ENCODE measurements around the gene COL17A1.

The COL17A1 gene

DNA sequence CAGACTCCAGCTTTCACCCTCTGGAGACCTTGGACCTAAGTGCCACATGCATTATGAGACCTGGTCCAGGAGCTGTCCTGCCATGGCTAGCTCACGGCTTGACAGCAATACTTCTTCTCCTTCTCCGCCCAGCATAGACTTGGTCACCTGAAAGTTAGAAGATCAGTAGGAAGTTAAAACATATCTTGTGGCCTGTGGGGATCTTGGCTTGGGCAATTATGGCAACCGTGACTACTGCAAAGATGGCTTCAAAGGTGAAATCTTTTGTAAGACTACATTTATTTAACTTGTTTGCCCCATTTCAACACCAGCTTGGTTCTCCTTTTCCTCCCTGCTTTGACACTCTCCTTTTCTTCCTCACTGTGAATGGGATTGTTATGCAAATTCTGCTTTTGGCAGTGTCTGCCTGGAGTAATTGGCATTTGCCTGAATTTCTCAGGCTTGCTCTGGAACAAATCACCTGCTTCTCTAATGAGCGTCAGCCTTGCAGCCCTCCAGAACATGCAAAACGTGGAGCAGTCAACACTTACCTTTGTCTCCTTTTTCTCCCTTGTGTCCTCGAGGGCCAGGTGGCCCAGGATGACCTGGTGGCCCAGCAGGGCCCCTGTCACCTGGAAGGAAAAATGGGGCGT lies 53.4 kb downstream of the COL17A1 start:
- no peak for DNase-seq

DNA sequence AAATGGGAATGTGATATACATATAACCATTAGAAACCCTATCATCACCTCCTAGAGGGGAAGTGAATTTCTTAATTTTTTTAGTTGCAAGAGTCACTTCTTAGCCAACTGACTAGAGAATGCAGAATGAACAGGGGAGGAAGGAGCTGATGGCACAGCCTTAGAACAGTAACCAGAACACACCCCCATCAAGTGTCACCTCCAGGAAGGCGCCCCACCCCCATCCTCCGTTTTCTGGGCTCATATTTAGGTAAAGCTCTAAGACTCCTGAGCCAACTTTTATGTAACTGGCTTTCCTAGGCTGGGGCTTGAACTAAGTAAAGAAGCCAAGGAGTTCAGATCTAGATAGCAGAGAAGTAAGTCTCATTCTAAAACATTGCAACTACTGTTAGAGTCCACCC lies 54.0 kb downstream of the COL17A1 start:
- no peak for DNase-seq

DNA sequence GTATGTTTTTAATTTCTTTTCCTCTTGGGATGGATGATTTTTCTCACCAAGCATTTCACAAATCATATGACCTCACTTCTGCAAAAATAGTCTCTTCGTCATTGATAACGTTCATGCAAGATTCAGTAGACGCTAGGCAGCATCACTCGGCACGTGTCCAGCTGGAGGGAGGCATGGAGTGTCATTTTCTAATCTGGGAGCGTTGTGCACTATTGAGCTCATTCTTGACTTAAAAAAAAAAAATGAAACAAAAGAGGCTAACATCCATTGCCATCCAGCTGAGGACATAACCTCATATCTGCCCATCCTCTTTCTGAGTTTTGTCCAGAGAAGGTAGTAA lies 56.2 kb downstream of the COL17A1 start:
- DNase-seq: no peak

DNA sequence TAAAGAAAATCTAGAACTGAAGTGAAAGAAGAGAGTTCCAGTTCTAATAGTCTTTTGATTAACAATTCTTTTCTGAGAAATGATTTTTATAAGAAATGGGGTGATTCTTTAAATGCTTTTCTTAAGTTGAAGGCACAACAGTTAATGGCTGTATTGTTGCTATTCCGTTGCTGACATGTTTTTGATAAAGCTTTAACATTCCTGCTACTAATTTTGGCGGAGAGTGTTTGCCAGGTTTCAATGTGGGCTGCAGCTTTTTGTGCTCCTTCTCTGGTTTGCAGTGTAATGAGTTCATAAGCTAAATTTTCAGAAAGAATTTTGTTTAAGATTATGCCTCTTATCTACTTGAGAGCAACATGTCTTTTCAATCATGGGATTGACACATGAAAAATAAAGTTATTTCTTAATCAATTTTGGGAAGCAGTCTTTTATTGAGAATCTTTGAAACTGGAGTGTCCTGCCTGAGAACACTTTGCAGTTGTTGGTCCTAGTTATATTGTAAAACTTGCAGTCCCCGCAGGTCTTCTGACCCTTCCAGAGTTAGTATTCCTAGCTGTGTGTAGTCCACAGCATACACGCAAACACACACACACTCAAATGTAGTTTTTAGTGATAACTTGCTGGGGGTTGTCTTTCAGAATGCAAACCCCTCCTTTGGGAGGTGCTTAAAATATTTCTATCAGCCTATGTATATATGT lies 56.7 kb downstream of the COL17A1 start:
- DNase-seq: no peak

DNA sequence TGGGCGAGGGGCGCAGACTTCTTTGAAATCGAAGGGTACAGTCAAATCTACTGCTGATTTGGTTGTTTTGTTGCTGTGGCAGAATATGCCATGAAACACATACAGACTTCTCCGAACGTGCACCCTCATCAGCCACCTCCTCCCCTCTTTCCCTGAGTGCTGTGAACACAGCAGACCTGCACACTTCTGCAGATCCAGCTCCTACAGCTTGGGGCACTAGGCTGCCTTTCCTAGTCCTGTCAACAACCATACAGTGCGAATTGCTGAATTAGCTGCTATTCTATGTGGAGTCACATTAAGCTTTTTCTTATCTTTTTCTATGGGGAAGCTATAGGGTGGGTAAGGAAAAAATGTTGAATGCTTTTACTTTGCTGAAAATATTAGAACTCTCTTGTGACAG lies 57.5 kb downstream of the COL17A1 start:
- DNase-seq: no peak

DNA sequence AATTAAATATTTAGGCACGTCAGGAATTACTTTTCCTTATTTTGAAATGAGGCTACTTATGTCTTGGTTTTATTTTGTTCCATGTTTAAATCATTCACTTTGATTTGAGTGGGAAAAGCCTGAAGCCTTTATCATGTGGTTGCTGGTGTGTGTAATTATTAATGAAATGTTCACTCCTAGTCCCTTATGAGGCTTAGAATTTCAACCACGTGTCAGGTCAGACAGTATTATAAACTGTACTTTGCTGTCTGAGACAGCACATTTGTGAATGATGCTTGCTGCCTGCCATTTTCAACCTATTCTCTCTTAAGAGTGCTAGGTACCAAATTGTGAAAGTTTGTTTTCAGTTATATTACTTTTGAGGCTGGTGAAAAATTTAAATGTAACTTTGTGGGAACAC lies 58.9 kb downstream of the COL17A1 start:
- no peak for DNase-seq

DNA sequence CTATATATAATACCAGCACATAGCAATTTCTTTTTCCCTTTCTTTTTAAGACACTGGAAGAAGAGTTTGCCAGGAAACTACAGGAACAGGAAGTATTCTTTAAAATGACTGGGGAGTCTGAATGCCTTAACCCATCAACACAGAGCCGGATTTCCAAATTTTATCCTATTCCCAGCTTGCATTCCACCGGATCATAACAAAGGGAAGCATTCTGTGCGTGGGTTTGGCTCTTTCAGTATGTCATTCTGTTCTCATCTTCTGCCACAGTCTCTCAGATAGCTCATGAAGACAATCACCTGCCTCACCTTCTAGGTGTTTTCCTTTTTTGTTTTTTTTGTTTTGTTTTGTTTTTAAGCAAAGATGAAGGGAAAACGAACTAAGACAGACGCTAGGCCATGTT lies 60.2 kb downstream of the COL17A1 start:
- no peak for DNase-seq

DNA sequence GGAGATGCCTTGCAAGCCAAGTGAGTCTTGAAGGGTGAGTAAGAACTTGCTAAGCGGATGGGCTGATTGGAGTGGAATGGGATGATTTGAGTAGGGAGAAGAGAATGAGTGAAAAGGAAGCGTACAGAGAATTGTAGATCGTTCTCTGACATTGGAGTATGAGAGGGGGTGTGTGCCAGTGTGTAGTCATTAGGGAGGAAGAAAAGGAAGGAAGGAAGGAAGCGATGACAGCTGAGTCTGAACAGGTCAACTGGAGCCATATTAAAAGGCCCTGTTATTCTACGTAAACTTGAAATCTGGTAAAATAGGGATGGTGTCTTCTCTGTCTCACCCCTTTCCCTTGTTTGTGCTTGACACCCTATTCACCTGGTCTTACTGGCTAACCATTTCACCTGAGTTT lies 63.7 kb downstream of the COL17A1 start:
- no peak for DNase-seq

DNA sequence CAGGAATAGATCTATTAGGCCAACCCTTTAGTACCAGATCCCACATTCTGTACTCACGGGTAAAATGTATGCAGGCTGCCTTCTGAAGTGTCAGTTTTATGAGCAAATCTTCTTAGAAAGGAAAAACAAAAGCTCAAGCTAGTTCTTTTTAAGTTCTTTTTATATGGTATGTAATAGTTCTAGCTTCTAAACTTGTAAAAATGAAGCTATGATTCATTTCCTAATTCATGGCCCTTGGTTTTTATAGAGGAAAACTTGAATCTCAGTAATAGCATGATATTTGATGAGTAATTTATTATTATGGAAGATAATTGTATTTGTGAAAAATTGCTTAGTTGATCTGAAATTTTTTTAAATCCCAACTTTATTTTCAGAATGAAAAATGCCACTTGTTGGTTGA lies 64.4 kb downstream of the COL17A1 start:
- DNase-seq: no peak

DNA sequence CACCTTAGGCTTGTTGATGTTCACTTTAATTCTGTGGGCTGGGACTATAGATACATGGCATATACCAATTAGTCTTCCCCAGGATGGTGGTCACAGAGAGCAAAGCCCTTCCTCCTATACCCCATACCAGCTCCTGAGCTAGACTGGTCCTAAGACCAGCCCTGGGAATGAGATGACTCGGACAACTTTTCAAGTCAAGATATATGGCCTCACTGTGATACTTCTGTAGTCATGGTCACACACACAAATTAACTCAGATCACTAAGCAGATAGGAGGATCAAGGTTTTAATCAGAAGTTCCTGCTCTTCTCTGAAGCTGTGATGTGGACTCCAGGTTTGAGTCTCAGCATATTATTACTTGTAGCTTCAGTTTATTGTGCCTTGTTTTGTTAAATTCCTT lies 65.7 kb downstream of the COL17A1 start:
- DNase-seq: no peak

DNA sequence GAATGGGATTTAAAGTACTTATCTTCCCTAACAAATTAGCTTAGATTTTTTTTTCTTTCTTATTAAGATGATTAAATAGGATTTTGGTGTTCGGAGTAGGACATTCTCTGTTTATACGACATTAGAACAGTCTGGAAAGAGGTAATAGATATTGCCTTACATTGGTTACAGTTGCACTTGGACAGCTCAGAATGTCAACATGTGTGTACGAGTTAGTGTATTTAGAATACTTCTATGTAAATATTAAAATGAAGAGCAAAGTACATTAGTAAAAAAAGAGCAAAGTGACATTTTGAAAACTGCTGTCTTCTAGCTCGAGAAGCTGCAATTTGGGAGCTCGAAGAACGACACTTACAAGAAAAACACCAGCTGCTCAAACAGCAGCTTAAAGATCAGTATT lies 67.2 kb downstream of the COL17A1 start:
- DNase-seq: no peak

DNA sequence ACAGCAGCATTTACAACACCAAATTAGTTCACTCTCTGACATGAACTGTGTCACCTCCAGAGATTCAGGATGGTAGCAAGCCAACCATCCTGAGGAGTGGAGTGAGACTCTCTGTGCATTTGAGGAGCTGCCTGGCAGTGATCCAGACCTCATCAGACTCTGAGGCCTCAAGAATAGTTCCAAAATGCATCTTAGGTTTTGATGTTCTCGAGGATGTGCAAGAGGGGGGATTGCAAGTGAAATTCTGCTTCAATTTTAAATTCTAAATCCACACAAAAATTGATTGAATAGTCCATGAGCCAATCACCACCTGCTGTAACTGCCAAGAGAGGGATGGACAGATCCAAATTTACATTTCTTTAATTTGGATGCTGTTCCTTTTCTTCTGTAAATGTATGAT lies 69.0 kb downstream of the COL17A1 start:
- DNase-seq: no peak

DNA sequence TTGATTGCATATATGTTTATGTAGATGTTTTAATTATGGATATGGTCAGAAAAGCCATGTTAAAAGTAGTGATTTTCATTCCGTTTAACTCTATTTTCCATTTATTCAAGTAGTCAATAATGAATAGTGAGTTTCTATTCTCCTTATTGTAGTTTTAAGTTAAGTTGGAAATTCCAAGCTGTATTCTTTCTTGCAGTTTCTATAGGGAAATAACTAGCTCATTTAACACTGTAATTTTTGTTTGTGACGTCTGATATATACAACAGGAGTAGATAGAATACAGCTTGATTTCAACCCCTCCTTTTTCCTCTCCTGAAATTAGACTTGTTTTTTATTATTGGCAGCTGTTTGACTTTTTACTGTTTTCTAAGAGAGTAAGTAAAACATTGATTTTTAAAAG lies 71.5 kb downstream of the COL17A1 start:
- DNase-seq: no peak

DNA sequence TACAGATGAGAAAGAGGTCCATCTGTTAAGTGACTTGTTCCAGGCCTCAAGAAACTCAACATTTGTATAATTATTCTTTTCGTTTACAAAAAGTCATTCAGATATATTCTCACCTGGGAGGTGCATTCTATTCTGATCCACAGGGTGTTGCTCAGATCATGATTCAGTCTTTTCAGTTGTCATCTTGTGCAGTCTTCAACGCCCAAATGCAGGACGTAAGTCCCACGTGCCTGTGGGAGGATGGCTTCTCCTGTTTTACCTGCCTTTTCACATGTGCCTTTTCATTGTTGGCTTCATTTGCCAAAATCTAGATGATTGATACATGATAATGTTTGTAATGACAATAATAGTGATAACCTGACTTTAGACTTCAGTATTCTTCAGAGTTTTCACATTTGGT lies 72.2 kb downstream of the COL17A1 start:
- no peak for DNase-seq

DNA sequence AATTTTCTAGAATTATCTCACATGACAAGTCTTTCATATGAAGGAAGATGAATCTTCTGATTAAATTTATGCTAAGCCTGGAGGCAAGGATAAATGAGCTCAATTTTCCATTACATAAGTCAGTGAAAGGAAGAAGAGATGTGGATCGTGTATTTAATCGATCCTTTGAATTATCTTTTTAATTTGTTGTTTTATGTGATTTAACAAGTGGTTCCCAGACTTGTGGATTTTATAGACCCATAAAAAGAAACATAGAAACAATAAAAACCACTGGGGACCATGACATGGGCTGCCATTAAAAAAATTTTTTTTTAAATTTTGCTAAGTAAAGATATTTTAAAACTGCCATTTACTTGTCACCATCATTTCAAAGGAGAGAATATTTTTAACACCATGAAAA lies 73.8 kb downstream of the COL17A1 start:
- no peak for DNase-seq

DNA sequence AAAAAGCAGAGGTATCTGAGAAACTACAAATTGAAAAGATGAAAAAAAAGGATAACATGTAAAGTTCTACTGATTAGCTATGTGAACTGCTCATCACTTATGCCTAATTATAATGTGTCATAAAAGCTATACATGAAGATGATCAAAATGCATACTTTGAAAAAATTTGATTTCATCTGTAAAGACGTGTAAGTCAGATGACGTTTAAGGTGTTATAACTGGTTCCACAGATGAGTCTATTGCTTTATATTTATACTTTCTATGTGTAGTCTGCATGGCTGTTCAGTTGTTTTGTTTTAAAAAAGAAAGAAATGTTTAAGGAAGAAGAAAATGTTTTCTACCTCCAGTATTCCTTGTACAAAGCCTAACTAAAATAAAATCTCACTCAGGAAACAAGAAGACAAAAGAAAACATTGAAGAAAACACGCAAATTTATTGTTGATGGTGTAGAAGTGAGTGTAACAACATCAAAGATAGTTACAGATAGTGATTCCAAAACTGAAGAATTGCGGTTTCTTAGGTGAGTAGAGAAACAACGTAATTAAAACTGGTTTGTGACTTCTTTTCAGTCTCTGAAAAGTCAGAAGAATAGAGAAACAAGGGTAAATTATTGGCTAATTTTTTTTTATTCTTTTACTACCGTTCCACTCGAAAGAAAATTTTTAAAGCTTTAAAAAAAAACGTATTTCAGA lies 80.4 kb downstream of the COL17A1 start:
- DNase-seq: no peak

DNA sequence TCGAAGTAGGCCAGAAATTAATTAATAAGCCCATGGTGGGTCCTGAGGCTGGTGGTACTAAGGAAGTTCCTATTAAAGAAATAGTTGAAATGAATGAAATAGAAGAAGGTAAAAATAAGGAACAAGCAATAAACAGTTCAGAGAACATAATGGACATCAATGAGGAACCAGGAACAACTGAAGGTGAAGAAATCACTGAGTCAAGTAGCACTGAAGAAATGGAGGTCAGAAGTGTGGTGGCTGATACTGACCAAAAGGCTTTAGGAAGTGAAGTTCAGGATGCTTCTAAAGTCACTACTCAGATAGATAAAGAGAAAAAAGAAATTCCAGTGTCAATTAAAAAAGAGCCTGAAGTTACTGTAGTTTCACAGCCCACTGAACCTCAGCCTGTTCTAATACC lies 82.8 kb downstream of the COL17A1 start:
- no peak for DNase-seq

DNA sequence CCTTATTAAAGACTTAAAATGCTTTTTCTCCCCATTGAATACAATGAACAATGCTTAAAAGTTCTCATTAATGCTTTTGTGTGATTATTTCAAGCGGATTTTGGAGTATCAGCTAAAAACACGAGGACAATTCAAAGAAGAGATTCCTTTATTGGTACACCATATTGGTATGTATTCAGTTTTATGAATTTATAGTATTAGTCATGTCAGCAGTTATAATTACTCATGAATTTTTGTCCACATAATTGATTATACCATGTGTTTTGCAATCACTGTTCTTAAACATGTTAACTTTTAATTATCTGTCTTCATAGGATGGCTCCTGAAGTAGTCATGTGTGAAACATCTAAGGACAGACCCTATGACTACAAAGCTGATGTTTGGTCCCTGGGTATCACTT lies 86.9 kb downstream of the COL17A1 start:
- no peak for DNase-seq

DNA sequence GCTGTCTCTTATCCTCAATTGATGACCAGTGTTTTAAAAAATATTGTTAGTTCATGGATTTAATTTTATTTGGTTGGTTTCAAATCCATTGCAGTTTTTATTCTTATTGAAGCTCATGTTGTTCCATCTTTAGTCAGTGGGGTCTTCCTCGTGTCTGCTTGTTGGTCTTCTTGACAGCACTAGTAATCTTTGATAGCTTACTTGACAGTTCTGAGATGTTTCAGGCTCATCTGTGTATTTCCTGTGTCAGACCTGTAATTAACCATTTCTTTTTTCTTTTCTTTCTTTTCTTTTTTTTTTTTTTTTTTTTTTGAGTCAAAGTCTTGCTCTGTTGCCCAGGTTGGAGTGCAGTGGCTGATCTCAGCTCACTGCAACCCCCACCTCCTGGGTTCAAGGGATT lies 90.5 kb downstream of the COL17A1 start:
- DNase-seq: no peak

DNA sequence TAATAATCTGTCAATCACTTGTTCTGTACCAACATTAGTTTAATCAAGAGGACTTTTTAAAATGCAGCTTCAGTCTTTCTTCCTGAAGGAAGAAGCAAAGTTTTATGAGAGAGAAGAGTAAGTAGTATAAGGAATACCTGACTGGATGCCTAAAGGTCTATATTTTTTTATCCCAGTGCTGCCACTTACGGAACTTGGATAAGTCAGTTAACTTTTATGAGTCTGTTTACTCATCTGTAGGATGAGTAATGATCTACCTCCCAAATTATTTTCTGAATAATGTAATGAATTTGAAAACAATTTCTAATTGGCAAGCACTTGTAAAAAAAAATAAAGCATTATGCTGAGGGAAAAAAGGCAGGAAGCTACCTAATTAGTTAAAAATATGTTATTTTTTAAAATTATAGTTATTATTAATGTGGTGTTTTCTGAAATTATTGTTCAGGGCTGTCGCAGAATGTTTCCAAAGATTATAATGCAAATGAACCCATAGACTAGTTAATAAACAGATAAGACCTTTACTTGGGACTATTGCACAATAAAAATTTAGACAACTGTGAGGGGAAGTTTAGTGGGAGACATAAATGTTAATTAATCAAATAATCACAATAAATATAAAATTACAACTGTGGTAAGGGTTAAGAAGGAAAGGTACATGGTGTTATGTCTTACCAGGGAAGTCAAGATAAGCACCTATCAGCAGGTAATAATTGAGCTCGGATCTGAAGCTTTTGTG lies 94.1 kb downstream of the COL17A1 start:
- DNase-seq: no peak

DNA sequence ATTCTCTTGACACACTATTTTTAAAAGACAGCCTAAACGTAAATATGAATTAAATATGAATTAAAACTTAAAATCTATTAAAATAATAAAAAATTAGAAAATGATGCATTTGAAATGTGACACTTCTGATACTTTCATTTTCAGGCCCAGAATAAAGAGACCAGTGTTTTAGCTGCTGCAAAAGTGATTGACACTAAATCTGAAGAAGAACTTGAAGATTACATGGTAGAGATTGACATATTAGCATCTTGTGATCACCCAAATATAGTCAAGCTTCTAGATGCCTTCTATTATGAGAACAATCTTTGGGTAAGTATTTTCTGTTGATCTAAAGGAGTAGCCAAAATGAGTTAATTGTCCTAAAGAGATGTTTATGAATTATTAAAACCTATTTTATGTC lies 95.1 kb downstream of the COL17A1 start:
- no peak for DNase-seq

DNA sequence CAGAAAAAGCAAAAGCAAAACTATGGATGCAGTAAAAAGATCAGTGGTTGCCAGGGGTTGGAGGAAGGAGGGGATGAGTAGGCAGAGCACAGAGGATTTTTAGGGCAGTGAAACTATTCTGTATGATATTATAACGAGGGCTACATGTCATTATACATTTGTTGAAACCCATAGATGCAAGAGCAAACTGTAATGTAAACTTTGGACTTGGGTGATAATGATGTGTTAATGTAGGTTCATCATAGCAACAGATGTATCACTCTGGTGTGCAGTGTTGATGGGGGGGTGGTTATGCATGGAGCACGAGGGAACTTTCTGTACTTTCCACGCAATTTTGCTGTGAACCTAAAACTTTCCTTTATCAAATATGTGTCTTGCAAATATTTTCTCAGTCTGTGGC lies 95.6 kb downstream of the COL17A1 start:
- DNase-seq: no peak

DNA sequence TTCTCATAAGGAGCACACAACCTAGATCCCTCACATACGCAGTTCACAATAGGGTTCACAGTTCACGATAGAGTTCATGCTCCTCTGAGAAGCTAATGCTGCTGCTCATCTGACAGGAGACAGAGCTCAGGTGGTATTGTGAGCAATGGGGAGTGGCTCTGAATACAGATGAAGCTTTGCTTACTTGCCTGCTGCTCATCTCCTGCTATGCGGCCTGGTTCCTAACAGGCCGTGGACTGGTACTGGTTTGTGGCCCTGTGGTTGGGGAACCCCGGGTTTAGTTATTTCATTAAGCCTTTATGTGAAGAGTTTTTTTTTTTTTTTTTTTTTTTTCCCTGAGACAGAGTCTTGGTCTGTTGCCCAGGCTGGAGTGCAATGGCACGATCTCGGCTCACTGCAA lies 99.3 kb downstream of the COL17A1 start:
- DNase-seq: no peak

DNA sequence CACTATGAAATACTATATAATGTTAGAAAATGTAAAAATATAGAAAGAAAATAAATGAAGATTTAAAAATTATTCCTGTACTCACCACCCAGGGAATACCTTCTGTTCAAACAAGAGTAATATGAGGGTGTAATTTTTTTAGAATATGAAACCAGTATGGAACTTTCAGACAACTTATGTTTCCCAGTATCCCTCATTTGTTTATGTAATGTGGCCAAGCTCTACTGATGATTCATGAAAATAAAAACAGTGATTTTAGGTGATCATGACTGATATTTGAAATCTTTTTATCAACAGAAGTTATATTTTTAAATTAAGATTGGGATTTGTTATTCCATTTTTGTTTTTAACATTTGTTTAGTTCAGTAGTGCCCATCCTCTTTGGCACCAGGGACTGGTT lies 100.0 kb downstream of the COL17A1 start:
- no peak for DNase-seq

Measured in right hindlimb (tissue), 1 donor.